PC-9 (cell line): ENCODE measurements around the gene ARHGEF37.

ENCODE experiments used
- CTCF ChIP-seq: fragments of 200-600 bp; sonication (generic); conservative IDR thresholded peaks from 2 replicates; pipeline ENCODE4 v1.6.1; 2017; ENCODE audit warnings: mixed run types, antibody characterized with exemption, mild to moderate bottlenecking, moderate library complexity
- EZH2 ChIP-seq: fragments of 200-600 bp; sonication (generic); IDR thresholded peaks from 2 replicates; pipeline ENCODE4 v1.8.0; 2017; ENCODE audit warnings: antibody characterized with exemption, low read depth

- TF ChIP-seq CTCF (no peak), EZH2 (no peak)
Observed at GRCh38 chr5:149597618-149598017, 16.3 kb downstream of the ARHGEF37 start.
